ENCODE measurements around the gene PRKG1.
"Not testable (repeated sequence)": the region's sequence is repeated elsewhere in the genome, so short reads cannot be mapped to it uniquely, and the experiment has no call there.

The PRKG1 gene

GRCh38 chr10:51257511-51258248, 183.4 kb downstream of the PRKG1 start:
- DNase-seq (ENCODE audit: low spot score): no peak

GRCh38 chr10:51260376-51260775, 186.1 kb downstream of the PRKG1 start:
- in situ Hi-C loops (cut with MboI; ENCODE audit: low pct_unique_long_range_greater_than_20kb, low sequenced_read_pairs, unreplicated experiment): no loop called here
- TF ChIP-seq, protein P1, sequence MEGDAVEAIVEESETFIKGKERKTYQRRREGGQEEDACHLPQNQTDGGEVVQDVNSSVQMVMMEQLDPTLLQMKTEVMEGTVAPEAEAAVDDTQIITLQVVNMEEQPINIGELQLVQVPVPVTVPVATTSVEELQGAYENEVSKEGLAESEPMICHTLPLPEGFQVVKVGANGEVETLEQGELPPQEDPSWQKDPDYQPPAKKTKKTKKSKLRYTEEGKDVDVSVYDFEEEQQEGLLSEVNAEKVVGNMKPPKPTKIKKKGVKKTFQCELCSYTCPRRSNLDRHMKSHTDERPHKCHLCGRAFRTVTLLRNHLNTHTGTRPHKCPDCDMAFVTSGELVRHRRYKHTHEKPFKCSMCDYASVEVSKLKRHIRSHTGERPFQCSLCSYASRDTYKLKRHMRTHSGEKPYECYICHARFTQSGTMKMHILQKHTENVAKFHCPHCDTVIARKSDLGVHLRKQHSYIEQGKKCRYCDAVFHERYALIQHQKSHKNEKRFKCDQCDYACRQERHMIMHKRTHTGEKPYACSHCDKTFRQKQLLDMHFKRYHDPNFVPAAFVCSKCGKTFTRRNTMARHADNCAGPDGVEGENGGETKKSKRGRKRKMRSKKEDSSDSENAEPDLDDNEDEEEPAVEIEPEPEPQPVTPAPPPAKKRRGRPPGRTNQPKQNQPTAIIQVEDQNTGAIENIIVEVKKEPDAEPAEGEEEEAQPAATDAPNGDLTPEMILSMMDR (IDR thresholded peaks at IDR 0.05; ENCODE audit: extremely low read depth, insufficient read depth, missing control alignments): no peak
- no peak for DNase-seq (ENCODE audit: low spot score)

More at GRCh38 chr10:51257511-51258248, 183.4 kb downstream of the PRKG1 start:
- in situ Hi-C loops (cut with MboI; ENCODE audit: low pct_unique_long_range_greater_than_20kb, low sequenced_read_pairs, unreplicated experiment): no loop called here
- TF ChIP-seq, protein P1 (IDR thresholded peaks at IDR 0.05; ENCODE audit: extremely low read depth, insufficient read depth, missing control alignments): no peak

DNA sequence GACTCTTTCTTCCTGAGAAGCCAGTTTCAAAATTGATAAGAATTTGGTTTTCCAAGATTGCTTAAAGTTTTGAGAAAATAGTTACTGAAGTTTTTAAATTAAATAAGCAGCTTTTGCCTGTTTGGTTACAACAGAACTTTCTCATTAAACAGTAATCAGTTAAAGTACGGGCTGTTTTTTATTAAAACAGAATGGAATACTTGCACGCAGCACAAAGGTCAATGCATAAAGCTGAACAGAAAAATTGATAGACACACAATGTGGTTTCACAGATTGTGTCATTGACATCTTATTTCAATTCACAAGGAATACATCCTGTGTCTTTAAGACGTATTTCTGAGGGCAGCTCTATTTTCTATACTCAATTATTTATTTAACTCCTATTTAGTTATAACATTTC, 192.2 kb downstream of the PRKG1 start:
- TF ChIP-seq, protein P1 (IDR thresholded peaks at IDR 0.05; ENCODE audit: extremely low read depth, insufficient read depth, missing control alignments): no peak
- in situ Hi-C loops (cut with MboI; ENCODE audit: low pct_unique_long_range_greater_than_20kb, low sequenced_read_pairs, unreplicated experiment): no loop called here
- DNase-seq (ENCODE audit: low spot score): no peak

DNA sequence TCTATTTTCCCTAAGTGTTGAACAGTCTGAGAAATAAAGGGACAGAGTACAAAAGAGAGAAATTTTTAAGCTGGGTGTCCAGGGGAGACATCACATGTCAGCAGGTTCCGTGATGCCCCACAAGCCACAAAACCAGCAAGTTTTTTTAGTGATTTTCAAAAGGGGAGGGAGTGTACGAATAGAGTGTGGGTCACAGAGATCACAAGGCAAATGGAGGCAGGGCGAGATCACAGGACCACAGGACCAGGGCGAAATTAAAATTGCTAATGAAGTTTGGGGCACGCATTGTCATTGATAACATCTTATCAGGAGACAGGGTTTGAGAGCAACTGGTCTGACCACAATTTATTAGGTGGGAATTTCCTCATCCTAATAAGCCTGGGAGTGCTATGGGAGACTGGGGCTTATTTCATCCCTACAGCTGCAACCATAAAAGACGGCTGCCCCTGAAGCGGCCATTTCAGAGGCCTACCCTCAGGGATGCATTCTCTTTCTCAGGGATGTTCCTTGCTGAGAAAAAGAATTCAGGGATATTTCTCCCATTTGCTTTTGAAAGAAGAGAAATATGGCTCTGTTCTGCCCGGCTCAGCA, 193.8 kb downstream of the PRKG1 start:
- DNase-seq (ENCODE audit: low spot score); in situ Hi-C loops (cut with MboI; ENCODE audit: low pct_unique_long_range_greater_than_20kb, low sequenced_read_pairs, unreplicated experiment): not testable (repeated sequence)

GRCh38 chr10:51269821-51270220, 195.5 kb downstream of the PRKG1 start:
- TF ChIP-seq, protein P1 (IDR thresholded peaks at IDR 0.05; ENCODE audit: extremely low read depth, insufficient read depth, missing control alignments): no peak
- no peak for DNase-seq (ENCODE audit: low spot score)

GRCh38 chr10:51270936-51271530, 196.7 kb downstream of the PRKG1 start:
- TF ChIP-seq, protein P1 (IDR thresholded peaks at IDR 0.05; ENCODE audit: extremely low read depth, insufficient read depth, missing control alignments): no peak
- in situ Hi-C loops (cut with MboI; ENCODE audit: low pct_unique_long_range_greater_than_20kb, low sequenced_read_pairs, unreplicated experiment): no loop called here
- DNase-seq (ENCODE audit: low spot score): no peak

More at GRCh38 chr10:51269821-51270220, 195.5 kb downstream of the PRKG1 start:
- in situ Hi-C loops (cut with MboI; ENCODE audit: low pct_unique_long_range_greater_than_20kb, low sequenced_read_pairs, unreplicated experiment): no loop called here

DNA sequence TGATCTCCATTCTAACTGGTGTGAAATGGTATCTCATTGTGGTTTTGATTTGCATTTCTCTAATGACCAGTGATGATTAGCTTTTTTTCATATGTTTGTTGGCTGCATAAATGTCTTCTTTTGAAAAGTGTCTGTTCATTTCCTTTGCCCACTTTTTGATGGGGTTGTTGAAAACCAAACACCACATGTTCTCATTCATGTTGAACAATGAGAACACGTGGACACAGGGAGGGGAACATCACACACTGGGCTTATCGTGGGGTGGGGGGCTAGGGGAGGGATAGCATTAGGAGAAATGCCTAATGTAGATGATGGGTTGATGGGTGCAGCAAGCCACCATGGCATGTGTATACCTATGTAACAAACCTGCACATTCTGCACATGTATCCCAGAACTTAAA, 197.8 kb downstream of the PRKG1 start:
- DNase-seq (ENCODE audit: low spot score); in situ Hi-C loops (cut with MboI; ENCODE audit: low pct_unique_long_range_greater_than_20kb, low sequenced_read_pairs, unreplicated experiment): not testable (repeated sequence)
